22Rv1 (cell line): Measurements from ENCODE around the gene CCNF.

Experiments used
- H3K27ac ChIP-seq: fragments of 450-650 bp; 2 replicates; pipeline ENCODE4 v1.5.1; 2017
- ZFX ChIP-seq: fragments of 450-650 bp; IDR thresholded peaks from 2 replicates; pipeline ENCODE4 v1.6.1; 2017; ENCODE audit warnings: antibody characterized with exemption, borderline replicate concordance
- TF ChIP-seq, protein P1 (sequence below): fragments of 450-650 bp; IDR thresholded peaks from 2 replicates; pipeline ENCODE4 v1.5.1; 2017; ENCODE audit warnings: mild to moderate bottlenecking

CCNF gene

DNA sequence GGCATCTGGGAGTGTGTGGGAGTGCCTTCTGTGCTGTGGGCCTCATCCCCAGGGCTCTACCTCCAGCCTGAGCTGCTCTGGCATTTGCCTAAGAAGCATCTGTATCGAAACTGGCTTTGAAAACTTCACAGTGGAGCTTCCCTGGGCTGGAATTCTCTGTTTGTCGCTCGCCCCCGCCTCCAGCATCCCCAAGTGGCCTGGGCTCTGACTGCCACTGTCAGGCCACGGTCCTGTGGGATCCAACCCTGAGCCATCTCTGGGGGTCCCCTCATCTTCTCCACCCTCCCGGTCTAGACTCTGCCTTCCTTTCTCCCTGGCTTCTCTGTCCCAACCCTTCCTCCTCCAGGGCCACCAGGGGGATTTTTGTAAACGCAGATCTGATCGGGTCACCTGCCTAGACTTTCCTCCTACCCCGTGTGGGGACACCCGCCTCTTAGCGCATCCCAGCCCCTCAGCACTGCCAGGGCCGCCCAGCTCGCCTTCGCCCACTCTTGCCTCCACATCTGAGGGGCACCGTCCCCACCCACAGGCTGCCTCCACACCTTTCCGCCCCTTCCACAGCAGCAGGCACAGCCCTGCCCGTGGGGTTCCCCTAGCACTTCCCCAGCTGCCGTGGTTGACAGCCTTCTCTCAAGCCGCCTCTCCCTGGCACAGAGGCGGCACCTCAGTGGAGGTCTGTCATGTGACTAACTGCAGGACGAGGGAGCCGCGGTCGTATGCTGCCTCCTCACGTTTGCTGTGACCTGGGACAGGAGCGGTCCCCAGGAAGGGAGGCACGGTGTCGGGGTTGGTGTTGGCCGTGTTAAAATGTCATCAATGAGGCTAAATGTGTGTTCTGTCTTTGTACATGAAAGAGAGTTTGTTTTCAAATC lies 57.6 kb downstream of the CCNF start:
- TF ChIP-seq, protein P1, sequence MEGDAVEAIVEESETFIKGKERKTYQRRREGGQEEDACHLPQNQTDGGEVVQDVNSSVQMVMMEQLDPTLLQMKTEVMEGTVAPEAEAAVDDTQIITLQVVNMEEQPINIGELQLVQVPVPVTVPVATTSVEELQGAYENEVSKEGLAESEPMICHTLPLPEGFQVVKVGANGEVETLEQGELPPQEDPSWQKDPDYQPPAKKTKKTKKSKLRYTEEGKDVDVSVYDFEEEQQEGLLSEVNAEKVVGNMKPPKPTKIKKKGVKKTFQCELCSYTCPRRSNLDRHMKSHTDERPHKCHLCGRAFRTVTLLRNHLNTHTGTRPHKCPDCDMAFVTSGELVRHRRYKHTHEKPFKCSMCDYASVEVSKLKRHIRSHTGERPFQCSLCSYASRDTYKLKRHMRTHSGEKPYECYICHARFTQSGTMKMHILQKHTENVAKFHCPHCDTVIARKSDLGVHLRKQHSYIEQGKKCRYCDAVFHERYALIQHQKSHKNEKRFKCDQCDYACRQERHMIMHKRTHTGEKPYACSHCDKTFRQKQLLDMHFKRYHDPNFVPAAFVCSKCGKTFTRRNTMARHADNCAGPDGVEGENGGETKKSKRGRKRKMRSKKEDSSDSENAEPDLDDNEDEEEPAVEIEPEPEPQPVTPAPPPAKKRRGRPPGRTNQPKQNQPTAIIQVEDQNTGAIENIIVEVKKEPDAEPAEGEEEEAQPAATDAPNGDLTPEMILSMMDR = no peak
- no peak for TF ChIP-seq ZFX
- no peak overlapping the region for H3K27ac ChIP-seq

DNA sequence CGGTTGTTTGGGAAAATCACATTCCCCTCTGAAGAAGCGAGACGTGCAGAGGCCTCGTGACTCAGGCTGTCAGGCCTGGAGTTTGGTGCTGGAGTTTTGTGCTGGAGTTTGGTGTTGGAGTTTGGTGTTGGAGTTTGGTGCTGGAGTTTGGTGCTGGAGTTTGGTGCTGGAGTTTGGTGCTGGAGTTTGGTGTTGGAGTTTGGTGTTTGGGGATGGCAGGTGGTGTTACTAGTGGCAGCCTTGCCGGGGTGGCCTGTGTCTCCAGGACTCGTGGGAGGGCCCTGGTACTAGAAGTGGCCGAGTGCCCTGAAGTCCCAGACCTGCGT lies 58.2 kb downstream of the CCNF start:
- no peak for TF ChIP-seq ZFX
- TF ChIP-seq, protein P1 = no peak
- H3K27ac ChIP-seq = no peak overlapping the region

DNA sequence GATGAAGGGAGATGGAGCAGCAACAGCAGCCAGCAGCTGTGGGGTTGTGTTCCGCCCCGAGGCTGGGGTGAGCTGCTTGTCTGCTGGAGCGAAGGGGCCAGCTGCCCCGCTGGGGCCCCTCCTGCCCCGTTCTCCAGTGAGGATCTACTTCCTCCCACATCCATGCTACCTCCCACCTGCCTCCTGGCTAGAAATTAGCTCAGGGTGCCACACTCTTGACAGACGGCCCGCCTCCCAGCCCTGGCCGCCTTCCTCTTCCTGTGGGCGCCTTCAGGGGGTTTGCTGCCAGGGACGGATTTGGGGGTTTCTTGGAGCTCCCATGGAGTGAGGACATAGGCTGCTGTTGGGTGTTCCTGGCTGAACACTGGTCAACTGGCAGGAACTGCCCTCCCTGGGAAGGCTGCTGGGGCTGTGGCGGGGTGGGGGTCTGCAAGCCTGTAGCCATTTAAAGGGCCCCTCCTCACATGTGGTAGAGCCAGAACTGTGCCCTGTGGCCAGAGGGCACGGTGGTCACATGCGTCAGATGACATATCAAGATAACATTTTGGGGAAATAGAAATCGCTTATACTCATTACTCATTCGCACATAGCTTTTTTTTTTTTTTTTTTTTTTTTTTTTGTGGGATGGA lies 58.8 kb downstream of the CCNF start:
- TF ChIP-seq, protein P1 = no peak
- TF ChIP-seq ZFX = no peak
- no peak overlapping the region for H3K27ac ChIP-seq

DNA sequence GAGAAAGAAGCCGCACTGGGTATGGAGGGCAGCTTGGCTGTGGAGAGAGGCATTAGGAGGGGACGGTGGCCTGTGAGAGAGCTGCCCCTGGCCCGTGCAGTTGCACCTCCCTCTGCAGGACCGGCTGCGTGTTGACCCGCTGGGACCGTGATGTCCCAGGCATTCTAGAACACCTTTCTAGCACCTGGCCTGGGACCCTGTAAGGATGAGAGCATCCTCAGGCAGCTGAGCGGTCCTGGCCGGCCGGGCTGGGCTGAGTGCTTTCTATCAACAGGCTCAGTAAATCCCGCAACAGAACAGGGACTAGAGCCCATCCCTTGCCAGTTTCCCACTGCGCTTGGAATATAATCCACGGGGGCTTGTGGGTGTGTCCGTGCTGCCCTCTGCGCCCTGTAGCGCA lies 60.3 kb downstream of the CCNF start:
- no peak for TF ChIP-seq ZFX
- no peak overlapping the region for H3K27ac ChIP-seq

DNA sequence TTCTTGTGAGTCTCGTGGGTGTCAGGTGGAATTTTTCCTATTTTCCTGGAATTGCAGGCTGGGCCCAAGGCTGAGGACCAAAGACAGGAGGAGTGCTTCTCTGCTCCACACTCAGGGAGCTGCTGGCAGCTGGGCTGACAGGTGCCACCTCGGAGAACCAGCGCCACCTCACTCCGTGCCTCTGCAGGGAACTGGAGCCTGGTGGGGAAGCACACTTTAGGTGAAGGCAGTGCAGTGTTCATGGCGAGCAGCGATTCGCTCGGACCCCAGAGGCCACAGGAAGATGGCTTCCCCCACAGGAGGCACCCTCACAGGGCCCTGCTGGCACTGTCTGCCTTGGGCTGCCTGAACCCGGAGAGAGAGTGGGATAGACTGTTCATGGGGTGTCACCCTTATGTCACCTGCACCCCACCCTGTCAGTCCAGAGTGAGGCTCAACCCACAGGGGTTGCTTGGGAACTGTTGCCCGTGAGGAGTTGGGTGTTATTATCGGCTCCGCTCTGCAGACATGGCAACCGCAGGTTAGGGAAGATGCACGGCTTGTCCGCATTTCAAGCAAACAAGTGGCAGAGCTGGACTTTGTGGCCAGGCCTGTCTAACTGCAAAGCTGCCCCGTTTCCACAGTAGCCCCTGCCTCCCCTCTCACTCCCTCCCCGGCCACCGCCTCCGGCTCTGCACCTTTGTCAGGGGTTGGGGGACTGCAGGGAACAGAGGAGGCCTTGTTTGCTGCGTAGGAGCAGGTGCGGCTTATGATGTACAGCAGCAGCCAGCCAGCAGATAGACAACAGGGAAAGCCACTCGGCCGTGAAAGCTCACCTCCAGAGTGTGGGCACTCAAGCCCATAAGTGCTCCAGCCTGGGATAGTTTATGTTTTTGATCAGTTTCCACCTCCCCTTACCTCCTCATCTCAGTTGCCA lies 61.2 kb downstream of the CCNF start:
- no peak overlapping the region for H3K27ac ChIP-seq
- TF ChIP-seq ZFX = no peak
- TF ChIP-seq, protein P1 = no peak

DNA sequence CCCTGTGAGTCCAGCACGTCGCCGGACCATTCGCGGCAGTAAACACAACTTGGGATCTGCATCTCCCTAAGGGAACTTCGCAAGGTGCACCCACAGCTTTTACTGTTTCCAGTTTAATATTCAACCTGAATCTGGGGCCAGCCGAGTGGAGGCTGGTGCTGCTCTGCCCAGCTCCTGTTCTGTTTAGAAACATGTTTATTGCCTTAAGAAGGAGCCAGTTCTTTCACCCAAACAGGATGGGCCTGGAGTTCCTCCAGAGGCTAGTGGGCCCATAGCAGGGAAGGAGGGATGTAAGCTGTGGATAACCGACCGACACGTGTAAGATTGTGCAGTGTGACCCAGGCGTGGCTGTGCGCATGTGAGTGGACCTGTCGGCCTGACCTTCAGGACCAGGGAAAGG lies 63.0 kb downstream of the CCNF start:
- no peak overlapping the region for H3K27ac ChIP-seq
- TF ChIP-seq, protein P1 = no peak
- no peak for TF ChIP-seq ZFX

DNA sequence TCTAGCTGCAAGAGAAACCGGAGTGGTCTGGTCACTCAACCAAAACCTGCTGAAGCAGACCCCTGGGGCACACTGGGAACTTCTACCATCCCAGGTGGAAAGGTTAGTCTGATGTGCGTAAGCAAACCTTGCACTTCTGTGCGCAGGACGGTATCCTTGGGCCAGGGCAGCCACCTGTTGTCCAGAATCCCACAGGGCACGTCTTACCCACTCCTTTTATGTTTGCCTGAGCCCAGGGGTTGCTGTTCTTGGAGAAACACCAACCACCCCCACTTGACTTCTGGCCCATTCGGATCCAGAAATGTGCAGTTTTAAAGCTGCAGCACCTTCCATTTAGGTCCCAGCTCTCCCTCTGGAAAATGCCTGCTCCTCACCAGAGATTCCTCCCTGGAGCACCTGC lies 64.4 kb downstream of the CCNF start:
- H3K27ac ChIP-seq = no peak overlapping the region
- TF ChIP-seq, protein P1 = no peak
- no peak for TF ChIP-seq ZFX
